OCI-LY7 (cell line): Measurements from ENCODE around the gene TRIM14. TPM values are rescaled to one million over a fixed set of nuclear protein-coding genes. Genes with fewer than 3 reads are reported as not detected.
"Not testable (repeated sequence)": the region's sequence is repeated elsewhere in the genome, so short reads cannot be mapped to it uniquely, and the experiment has no call there.

Source experiments
- BruUV-seq: library from RNA; stranded (reverse); fragments of 400-500 nt; replicated peaks from 2 replicates; lab custom pipeline; 2021; lab: Mats Ljungman, UMichigan
- CTCF ChIA-PET: fragments of 300-600 bp; sonication (Branson Sonifier 250); formaldehyde crosslinking; loops from one replicate; lab custom pipeline; 2022; ENCODE audit warnings: antibody characterized with exemption; ENCODE audit not compliant: unreplicated experiment; lab: Charles Lee
- POLR2A ChIA-PET: fragments of 300-600 bp; sonication (Branson Sonifier 250); formaldehyde crosslinking; loops from one replicate; lab custom pipeline; 2022; ENCODE audit warnings: antibody characterized with exemption; lab: Charles Lee
- DNase-seq: peaks from one replicate; pipeline ENCODE4 v3.0.0-alpha.2; 2015; ENCODE audit warnings: low spot score
- H2AFZ ChIP-seq: fragments of 200-600 bp; sonication (generic), shearing (Covaris generic); 2 replicates; pipeline ENCODE4 v1.6.1; 2014; ENCODE audit warnings: mild to moderate bottlenecking, antibody characterized with exemption, low read length, moderate library complexity
- H3K27ac ChIP-seq: fragments of 200-600 bp; sonication (generic); 2 replicates; pipeline ENCODE4 v1.5.1; 2014; ENCODE audit warnings: mixed run types, low read depth, mild to moderate bottlenecking, moderate library complexity, low read length, inconsistent platforms; ENCODE audit not compliant: poor library complexity, severe bottlenecking
- H3K36me3 ChIP-seq: fragments of 200-600 bp; sonication (generic); 2 replicates; pipeline ENCODE4 v1.6.1; 2014; ENCODE audit warnings: mild to moderate bottlenecking, antibody characterized with exemption, low read length, moderate library complexity, mixed read lengths; ENCODE audit not compliant: insufficient read depth
- H3K4me1 ChIP-seq: fragments of 200-600 bp; sonication (generic); 2 replicates; pipeline ENCODE4 v1.5.1; 2014; ENCODE audit warnings: mild to moderate bottlenecking, low read length; ENCODE audit not compliant: insufficient read depth, poor library complexity, severe bottlenecking
- H3K4me2 ChIP-seq: fragments of 200-600 bp; sonication (generic); 2 replicates; pipeline ENCODE4 v1.6.1; 2014; ENCODE audit warnings: mild to moderate bottlenecking, low read length
- H3K4me3 ChIP-seq: fragments of 200-600 bp; sonication (generic); 2 replicates; pipeline ENCODE4 v1.5.1; 2014; ENCODE audit warnings: mild to moderate bottlenecking, low read depth, low read length; ENCODE audit not compliant: poor library complexity, severe bottlenecking
- H3K79me2 ChIP-seq: fragments of 200-600 bp; sonication (generic); 2 replicates; pipeline ENCODE4 v1.6.1; 2016; ENCODE audit warnings: low read depth, mild to moderate bottlenecking, low read length, moderate library complexity, mixed read lengths; ENCODE audit not compliant: insufficient read depth
- H3K9me2 ChIP-seq: fragments of 200-600 bp; sonication (generic); 2 replicates; pipeline ENCODE4 v1.6.1; 2016; ENCODE audit warnings: mild to moderate bottlenecking, low read length, mixed read lengths; ENCODE audit not compliant: insufficient read depth
- H3K9me3 ChIP-seq: fragments of 200-600 bp; sonication (generic); 2 replicates; pipeline ENCODE4 v1.6.1; 2014; ENCODE audit warnings: mild to moderate bottlenecking, mixed run types, low read length, mixed read lengths
- H4K20me1 ChIP-seq: fragments of 200-600 bp; sonication (generic); 2 replicates; pipeline ENCODE4 v1.6.1; 2014; ENCODE audit warnings: mild to moderate bottlenecking, antibody characterized with exemption, low read length, moderate library complexity, mixed read lengths; ENCODE audit not compliant: insufficient read depth
- CTCF ChIP-seq: fragments of 200-600 bp; sonication (generic); conservative IDR thresholded peaks from 2 replicates; pipeline ENCODE4 v1.5.1; 2014; ENCODE audit warnings: mild to moderate bottlenecking, antibody characterized with exemption, low read length, moderate library complexity, mixed read lengths
- EZH2phosphoT487 ChIP-seq: fragments of 200-600 bp; sonication (generic); IDR thresholded peaks from 2 replicates; pipeline ENCODE4 v1.6.1; 2018; ENCODE audit warnings: low read depth, borderline replicate concordance, mild to moderate bottlenecking, mixed run types, antibody characterized with exemption, low read length, moderate library complexity, mixed read lengths
- intact Hi-C: fragments of 100-400 bp; cut with micrococcal nuclease; formaldehyde crosslinking; loops from one replicate; pipeline ENCODE4 v1.10.0; 2022; ENCODE audit not compliant: unreplicated experiment
- total RNA-seq, 2 experiments: library from RNA; depleted of rRNA in 1 of 2; stranded (reverse); fragments of >200 nt in 1 of 2; shearing (Covaris generic) in 1 of 2; gene quantifications; 2 replicates each; pipeline ENCODE4 v1.2.3, GENCODE V29; 2014 to 2022

TRIM14 gene
- total RNA-seq, 2 experiments from 2014 or later: 21.4 to 26.0 TPM

- H3K4me1 ChIP-seq: peaks cover 46% of the 10 kb centered on the region
- no peaks in the 10 kb centered on the region for H3K79me2 ChIP-seq
- ChIA-PET CTCF (no interaction called here), POLR2A (interaction anchor here (0.6 to 1.1 kb wide), 2 partner anchors 40 to 170 kb away, joined by 3 read pairs; no protein-coding TSS in a partner anchor)
- no peak overlapping the region for H2AFZ ChIP-seq
- no peaks in the 10 kb centered on the region for H3K9me3 ChIP-seq
- no peaks in the 10 kb centered on the region for H3K9me2 ChIP-seq
- intact Hi-C loops: no loop called here
- no peaks in the 10 kb centered on the region for H4K20me1 ChIP-seq
- H3K4me2 ChIP-seq: no peak overlapping the region
- H3K4me3 ChIP-seq: no peak overlapping the region
- DNase-seq: no peak
- no peak overlapping the region for H3K27ac ChIP-seq
- BruUV-seq: no TSS peak
- no peaks in the 10 kb centered on the region for H3K36me3 ChIP-seq
- TF ChIP-seq CTCF (no peak), EZH2phosphoT487 (no peak)
These were observed 5.8 kb upstream of the TRIM14 start for GRCh38 chr9:98124637-98125426.

GRCh38 chr9:98124091-98124490 lies 5.1 kb upstream of the TRIM14 start:
- H3K27ac ChIP-seq, H3K4me2 ChIP-seq, H3K79me2 ChIP-seq, POLR2A ChIA-PET, H3K36me3 ChIP-seq, H4K20me1 ChIP-seq, H3K9me2 ChIP-seq, H3K9me3 ChIP-seq, intact Hi-C loops, DNase-seq, BruUV-seq, H3K4me3 ChIP-seq, H2AFZ ChIP-seq, CTCF ChIA-PET: not testable (repeated sequence)
- H3K4me1 ChIP-seq: peaks cover 45% of the 10 kb centered on the region

- peaks cover 4% of the 10 kb centered on the region; the same call in 1 of the 2 replicates for H3K79me2 ChIP-seq
- H3K36me3 ChIP-seq: peaks cover 4% of the 10 kb centered on the region
- peak; percentile 19 for DNase-seq
- ChIA-PET CTCF (interaction anchor here (0.8 to 2.5 kb wide), 3 partner anchors 12 to 19 kb away, joined by 4 to 9 read pairs (median 4); no protein-coding TSS in a partner anchor), POLR2A (interaction anchor here (0.8 to 5.3 kb wide), 7 partner anchors 10 to 201 kb away, joined by 3 to 39 read pairs (median 5); partner anchors contain the start of gene CORO2A)
- no peaks in the 10 kb centered on the region for H3K9me3 ChIP-seq
- no TSS peak for BruUV-seq
- H3K4me1 ChIP-seq: peaks cover 58% of the 10 kb centered on the region
- peak overlapping the region; percentile 96 for H2AFZ ChIP-seq
- no peaks in the 10 kb centered on the region for H4K20me1 ChIP-seq
- no peaks in the 10 kb centered on the region for H3K9me2 ChIP-seq
- H3K27ac ChIP-seq: peak overlapping the region; percentile 11
- peak overlapping the region; percentile 1 for H3K4me3 ChIP-seq
- TF ChIP-seq CTCF (no peak; the same call in 1 of the 2 replicates), EZH2phosphoT487 (no peak)
- intact Hi-C loops: no loop called here
- H3K4me2 ChIP-seq: peak overlapping the region; percentile 58
These were observed 2.0 kb upstream of the TRIM14 start for GRCh38 chr9:98121058-98121457.
